GM18508 (cell line): ENCODE results near the gene DDOST.

Experiments
- ATAC-seq: cut with Tn5 transposase; IDR thresholded peaks from one replicate; pipeline ENCODE4 v1.9.1; 2021; ENCODE audit warnings: moderate number of reproducible peaks; ENCODE audit not compliant: insufficient read depth, unreplicated experiment

DDOST gene

GRCh38 chr1:20661207-20662109 lies at the start of gene DDOST:
Gene DDOST (minus strand): TSS chr1:20661369. CDS start chr1:20661350, 19 bp downstream.
- peak; percentile 86 for ATAC-seq

- ATAC-seq: no peak
Observed at GRCh38 chr1:20710469-20711284, 49.5 kb upstream of the DDOST start.

GRCh38 chr1:20709868-20710267 lies 48.7 kb upstream of the DDOST start:
- no peak for ATAC-seq

- ATAC-seq: no peak
Observed at GRCh38 chr1:20708891-20709290, 47.7 kb upstream of the DDOST start.

GRCh38 chr1:20708057-20708456 lies 46.9 kb upstream of the DDOST start:
- ATAC-seq: no peak

GRCh38 chr1:20706841-20707240 lies 45.7 kb upstream of the DDOST start:
- no peak for ATAC-seq

- ATAC-seq: no peak
Observed at GRCh38 chr1:20705203-20705755, 44.1 kb upstream of the DDOST start.

- no peak for ATAC-seq
Observed at GRCh38 chr1:20704390-20705202, 43.4 kb upstream of the DDOST start.

- ATAC-seq: no peak
Observed at GRCh38 chr1:20703124-20703756, 42.1 kb upstream of the DDOST start.

- no peak for ATAC-seq
Observed at GRCh38 chr1:20702416-20702815, 41.2 kb upstream of the DDOST start.

GRCh38 chr1:20701847-20702246 lies 40.7 kb upstream of the DDOST start:
- no peak for ATAC-seq

- ATAC-seq: no peak
Observed at GRCh38 chr1:20701446-20701845, 40.3 kb upstream of the DDOST start.

- ATAC-seq: no peak
Observed at GRCh38 chr1:20700636-20701215, 39.6 kb upstream of the DDOST start.

GRCh38 chr1:20699558-20699957 lies 38.4 kb upstream of the DDOST start:
- no peak for ATAC-seq

GRCh38 chr1:20698195-20698910 lies 37.2 kb upstream of the DDOST start:
- no peak for ATAC-seq

GRCh38 chr1:20697563-20697962 lies 36.4 kb upstream of the DDOST start:
- no peak for ATAC-seq

GRCh38 chr1:20696397-20697333 lies 35.5 kb upstream of the DDOST start:
- ATAC-seq: no peak

- no peak for ATAC-seq
Observed at GRCh38 chr1:20695515-20695914, 34.3 kb upstream of the DDOST start.
